Measurements from ENCODE around the gene YY1. TPM values are rescaled to one million over a fixed set of nuclear protein-coding genes. Genes with fewer than 3 reads are reported as not detected.
"Not testable (repeated sequence)": the region's sequence is repeated elsewhere in the genome, so short reads cannot be mapped to it uniquely, and the experiment has no call there.

YY1 gene
- total RNA-seq, 1 donor from 2014 or later, result 72.0 TPM

- peaks cover 4% of the 10 kb centered on the region for H3K27me3 Mint-ChIP-seq (ENCODE audit: low read depth)
- no peak for DNase-seq (ENCODE audit: low read depth, low spot score)
- TF ChIP-seq CTCF (conservative IDR thresholded peaks at IDR 0.05), result no peak
- H3K4me3 Mint-ChIP-seq, result no peak overlapping the region
- no peak overlapping the region for H3K27ac Mint-ChIP-seq (ENCODE audit: unreplicated experiment)
- H3K9me3 Mint-ChIP-seq, result no peaks in the 10 kb centered on the region
- H3K4me1 Mint-ChIP-seq, result peaks cover 20% of the 10 kb centered on the region
- peaks cover 3% of the 10 kb centered on the region for H3K36me3 Mint-ChIP-seq (ENCODE audit: low read depth)
Observed at GRCh38 chr14:100294963-100295330, 56.0 kb downstream of the YY1 start.

- H3K27me3 Mint-ChIP-seq (ENCODE audit: low read depth), result peaks cover 4% of the 10 kb centered on the region
- DNase-seq (ENCODE audit: low read depth, low spot score), result no peak
- H3K4me1 Mint-ChIP-seq, result peaks cover 15% of the 10 kb centered on the region
- no peak overlapping the region for H3K27ac Mint-ChIP-seq (ENCODE audit: unreplicated experiment)
- H3K9me3 Mint-ChIP-seq, result no peaks in the 10 kb centered on the region
- TF ChIP-seq CTCF (conservative IDR thresholded peaks at IDR 0.05), result no peak
- peaks cover 3% of the 10 kb centered on the region for H3K36me3 Mint-ChIP-seq (ENCODE audit: low read depth)
- H3K4me3 Mint-ChIP-seq, result peak overlapping the region; percentile 51
Observed at GRCh38 chr14:100295376-100296105, 56.6 kb downstream of the YY1 start.

GRCh38 chr14:100296106-100296651 is 57.2 kb downstream of the YY1 start:
- Mint-ChIP-seq H3K27ac (ENCODE audit: unreplicated experiment) (no peak overlapping the region), H3K9me3 (no peaks in the 10 kb centered on the region), H3K36me3 (ENCODE audit: low read depth) (peaks cover 3% of the 10 kb centered on the region), H3K4me3 (peak overlapping the region; percentile 51), H3K4me1 (peaks cover 9% of the 10 kb centered on the region), H3K27me3 (ENCODE audit: low read depth) (peaks cover 4% of the 10 kb centered on the region)
- TF ChIP-seq CTCF (conservative IDR thresholded peaks at IDR 0.05), result no peak
- no peak for DNase-seq (ENCODE audit: low read depth, low spot score)

- DNase-seq (ENCODE audit: low read depth, low spot score); H3K4me1 Mint-ChIP-seq; H3K27me3 Mint-ChIP-seq (ENCODE audit: low read depth); H3K36me3 Mint-ChIP-seq (ENCODE audit: low read depth); H3K4me3 Mint-ChIP-seq; H3K9me3 Mint-ChIP-seq: not testable (repeated sequence)
- H3K27ac Mint-ChIP-seq (ENCODE audit: unreplicated experiment), result peak overlapping the region; percentile 12
Observed at GRCh38 chr14:100296729-100297128, 57.8 kb downstream of the YY1 start.

- peak overlapping the region; percentile 65 for H3K4me3 Mint-ChIP-seq
- peaks cover 8% of the 10 kb centered on the region for H3K4me1 Mint-ChIP-seq
- peaks cover 3% of the 10 kb centered on the region for H3K36me3 Mint-ChIP-seq (ENCODE audit: low read depth)
- H3K27me3 Mint-ChIP-seq (ENCODE audit: low read depth), result peaks cover 4% of the 10 kb centered on the region
- no peaks in the 10 kb centered on the region for H3K9me3 Mint-ChIP-seq
- DNase-seq (ENCODE audit: low read depth, low spot score), result no peak
- TF ChIP-seq CTCF (conservative IDR thresholded peaks at IDR 0.05), result no peak
- H3K27ac Mint-ChIP-seq (ENCODE audit: unreplicated experiment), result peak overlapping the region; percentile 12
Observed at GRCh38 chr14:100297320-100298300, 58.7 kb downstream of the YY1 start.
